Urinary bladder (tissue), 4 donors: ENCODE data around the gene DPP6. TPM values are rescaled to one million over a fixed set of nuclear protein-coding genes. Genes with fewer than 3 reads are reported as not detected.

ENCODE experiments used
- DNase-seq: peaks from one replicate; pipeline ENCODE4 v3.0.0-alpha.2; 2015; ENCODE audit errors: extremely low spot score
- H3K27ac ChIP-seq: one replicate; pipeline ENCODE4 v1.5.1; 2013; ENCODE audit warnings: low read depth, mild to moderate bottlenecking, moderate library complexity
- H3K36me3 ChIP-seq: one replicate; pipeline ENCODE4 v1.6.1; 2013; ENCODE audit warnings: mild to moderate bottlenecking, moderate library complexity; ENCODE audit not compliant: insufficient read depth
- H3K4me1 ChIP-seq: one replicate; pipeline ENCODE4 v1.6.1; 2013; ENCODE audit warnings: mild to moderate bottlenecking, moderate library complexity; ENCODE audit not compliant: insufficient read depth
- H3K4me3 ChIP-seq: one replicate; pipeline ENCODE4 v1.5.1; 2013; ENCODE audit warnings: low read depth, low read length
- WGBS: extraction: QIAGEN DNeasy Blood & Tissue Kit; methylation state at CpG from one replicate; pipeline ENCODE4 v1.1.7; 2013; 5-methylcytosine and 5-hydroxymethylcytosine counted together
- polyA plus RNA-seq: library from polyadenylated mRNA; stranded (reverse); fragments of 200-250 nt; gene quantifications from one replicate; pipeline ENCODE4 v1.2.3, GENCODE V29; 2013
- total RNA-seq: library from RNA; depleted of rRNA; stranded (reverse); fragments of >200 nt; gene quantifications from one replicate; pipeline ENCODE4 v1.2.3, GENCODE V29; 2014
- donor health status: healthy with polysubstance abuse.
- donor health status: healthy.

Gene DPP6
- total and polyA plus RNA-seq, 2 donors = 1.2 to 2.4 TPM

- Histone ChIP-seq H3K27ac (no peak overlapping the region), H3K4me3 (no peak overlapping the region), H3K4me1 (no peaks in the 10 kb centered on the region), H3K36me3 (no peaks in the 10 kb centered on the region)
- 70% methylated on average over 6 of the region's 6 CpGs for WGBS
- no peak for DNase-seq
Measured at GRCh38 chr7:154759989-154760388, 707.8 kb downstream of the DPP6 start.

- H3K4me1 ChIP-seq = no peaks in the 10 kb centered on the region
- H3K36me3 ChIP-seq = no peaks in the 10 kb centered on the region
- H3K4me3 ChIP-seq = no peak overlapping the region
- DNase-seq = no peak
- WGBS = 92% methylated on average over 1 of the region's 1 CpG
- H3K27ac ChIP-seq = no peak overlapping the region
Measured at GRCh38 chr7:154765118-154765517, 712.9 kb downstream of the DPP6 start.

- 73% methylated on average over 10 of the region's 10 CpGs for WGBS
- Histone ChIP-seq H3K4me1 (no peaks in the 10 kb centered on the region), H3K27ac (no peak overlapping the region), H3K36me3 (no peaks in the 10 kb centered on the region), H3K4me3 (no peak overlapping the region)
- no peak for DNase-seq
Measured at GRCh38 chr7:154767142-154767541, 714.9 kb downstream of the DPP6 start.

DNA sequence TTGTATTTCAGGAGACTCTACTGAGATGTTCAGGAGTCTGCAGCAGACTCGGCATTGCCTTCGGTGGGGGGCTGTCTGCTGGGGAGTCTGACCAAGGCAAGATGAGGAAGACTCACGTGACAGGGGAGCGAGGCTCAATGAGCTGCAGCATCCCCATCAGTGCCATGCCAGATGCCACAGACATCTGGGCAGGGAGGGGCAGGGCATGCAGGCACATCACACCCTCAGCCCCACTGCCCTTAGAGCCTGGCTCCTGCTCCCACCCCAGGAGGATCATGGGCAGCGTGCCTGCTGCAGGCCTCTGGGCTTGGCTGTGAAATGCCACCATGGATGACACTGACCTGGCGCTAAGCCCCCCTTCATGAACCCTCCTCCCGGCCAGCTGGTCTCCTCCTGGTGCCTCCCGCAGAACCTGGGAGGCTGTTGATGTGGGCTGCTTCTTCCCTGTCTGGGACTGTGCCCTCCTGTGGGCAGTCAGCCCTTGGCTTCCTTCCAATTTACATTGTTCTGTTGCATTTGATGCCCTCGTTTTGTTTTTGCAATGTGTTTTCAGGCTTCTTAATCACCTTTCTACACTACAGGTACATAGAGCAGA, 715.7 kb downstream of the DPP6 start:
- no peak overlapping the region for H3K4me3 ChIP-seq
- no peak overlapping the region for H3K27ac ChIP-seq
- H3K36me3 ChIP-seq = no peaks in the 10 kb centered on the region
- 81% methylated on average over 9 of the region's 9 CpGs for WGBS
- DNase-seq = no peak
- no peaks in the 10 kb centered on the region for H3K4me1 ChIP-seq

DNA sequence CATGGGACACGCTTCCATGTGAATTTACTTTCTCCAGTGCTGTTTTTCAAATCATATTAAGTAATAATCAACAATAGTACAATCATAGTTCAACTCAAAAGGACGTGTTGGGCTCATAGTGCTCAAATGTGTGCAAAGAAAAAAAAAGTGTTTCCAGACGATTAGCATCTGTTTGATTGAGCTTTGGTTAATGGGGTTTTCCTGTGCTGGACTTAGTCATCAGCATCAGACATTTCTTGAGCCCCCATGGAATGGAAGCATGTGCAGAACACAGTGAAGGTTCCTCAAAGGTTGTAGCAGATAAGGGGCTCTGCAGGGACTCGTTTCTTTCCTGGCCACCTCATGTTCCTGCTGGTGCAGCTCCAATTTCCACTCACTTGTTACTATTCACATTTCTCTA, 716.8 kb downstream of the DPP6 start:
- DNase-seq = no peak
- Histone ChIP-seq H3K36me3 (no peaks in the 10 kb centered on the region), H3K4me3 (no peak overlapping the region), H3K4me1 (no peaks in the 10 kb centered on the region), H3K27ac (no peak overlapping the region)
- 49% methylated on average over 4 of the region's 4 CpGs for WGBS

DNA sequence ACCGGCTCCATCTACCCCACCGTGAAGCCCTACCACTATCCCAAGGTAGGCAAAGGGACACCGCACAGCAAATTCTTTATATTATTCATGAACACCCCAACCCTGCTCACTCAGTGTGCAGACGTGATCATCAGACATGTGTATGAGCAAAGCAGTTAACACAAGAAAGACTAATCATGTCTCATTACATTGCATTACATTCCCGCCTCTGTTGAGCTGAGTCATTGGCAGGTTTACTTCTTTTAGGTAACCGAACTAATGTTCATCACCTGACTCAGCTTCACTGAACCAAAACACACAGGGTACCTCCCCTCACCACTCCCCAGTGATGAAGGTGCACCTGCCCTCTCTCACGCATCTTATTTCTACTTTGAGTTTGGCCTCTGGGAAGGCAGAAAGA, 717.3 kb downstream of the DPP6 start:
- WGBS = 92% methylated on average over 7 of the region's 7 CpGs
- DNase-seq = no peak
- H3K36me3 ChIP-seq = no peaks in the 10 kb centered on the region
- H3K4me3 ChIP-seq = no peak overlapping the region
- H3K4me1 ChIP-seq = no peaks in the 10 kb centered on the region
- no peak overlapping the region for H3K27ac ChIP-seq

DNA sequence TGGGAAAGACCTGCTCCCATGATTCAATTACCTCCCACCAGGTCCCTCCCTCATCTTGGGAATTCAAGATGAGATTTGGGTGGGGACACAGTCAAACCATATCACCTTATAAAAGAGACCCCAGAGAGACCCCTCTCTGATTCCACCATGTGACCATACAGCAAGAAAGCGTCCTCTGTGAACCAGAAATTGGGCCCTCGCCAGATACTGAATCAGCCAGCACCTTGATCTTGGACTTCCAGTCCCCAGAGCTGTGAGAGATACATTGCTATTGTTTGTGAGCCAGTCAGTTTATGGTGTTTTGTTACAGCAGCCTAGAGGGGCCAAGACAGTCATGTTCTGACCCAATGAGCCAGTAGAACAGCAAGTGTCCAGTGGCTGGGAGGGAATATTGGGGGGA, 718.2 kb downstream of the DPP6 start:
- no peaks in the 10 kb centered on the region for H3K36me3 ChIP-seq
- H3K27ac ChIP-seq = no peak overlapping the region
- no peak overlapping the region for H3K4me3 ChIP-seq
- H3K4me1 ChIP-seq = no peaks in the 10 kb centered on the region
- WGBS = 82% methylated on average over 2 of the region's 2 CpGs
- DNase-seq = no peak

DNA sequence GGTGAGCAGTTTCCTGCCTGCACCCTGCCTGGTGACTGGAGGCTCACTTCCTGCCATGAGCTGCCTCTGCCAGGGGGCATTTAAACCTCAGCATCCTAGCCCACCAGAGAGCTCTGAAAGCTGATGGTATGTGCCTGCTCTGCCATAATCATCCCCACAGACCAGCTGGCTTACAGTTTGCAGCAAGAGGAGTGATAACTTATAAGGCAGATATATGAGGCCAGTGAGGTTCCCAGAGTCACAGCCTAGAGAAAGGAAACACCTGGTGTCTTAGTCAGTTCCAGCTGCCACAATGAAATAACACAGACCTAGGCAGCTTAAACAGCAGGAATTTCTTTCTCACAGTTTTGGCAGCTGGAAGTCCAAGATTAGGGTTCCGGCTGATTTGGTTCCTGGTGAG, 718.8 kb downstream of the DPP6 start:
- Histone ChIP-seq H3K4me1 (no peaks in the 10 kb centered on the region), H3K4me3 (no peak overlapping the region), H3K27ac (no peak overlapping the region), H3K36me3 (no peaks in the 10 kb centered on the region)
- DNase-seq = no peak
- 38% methylated on average over 1 of the region's 1 CpG for WGBS

DNA sequence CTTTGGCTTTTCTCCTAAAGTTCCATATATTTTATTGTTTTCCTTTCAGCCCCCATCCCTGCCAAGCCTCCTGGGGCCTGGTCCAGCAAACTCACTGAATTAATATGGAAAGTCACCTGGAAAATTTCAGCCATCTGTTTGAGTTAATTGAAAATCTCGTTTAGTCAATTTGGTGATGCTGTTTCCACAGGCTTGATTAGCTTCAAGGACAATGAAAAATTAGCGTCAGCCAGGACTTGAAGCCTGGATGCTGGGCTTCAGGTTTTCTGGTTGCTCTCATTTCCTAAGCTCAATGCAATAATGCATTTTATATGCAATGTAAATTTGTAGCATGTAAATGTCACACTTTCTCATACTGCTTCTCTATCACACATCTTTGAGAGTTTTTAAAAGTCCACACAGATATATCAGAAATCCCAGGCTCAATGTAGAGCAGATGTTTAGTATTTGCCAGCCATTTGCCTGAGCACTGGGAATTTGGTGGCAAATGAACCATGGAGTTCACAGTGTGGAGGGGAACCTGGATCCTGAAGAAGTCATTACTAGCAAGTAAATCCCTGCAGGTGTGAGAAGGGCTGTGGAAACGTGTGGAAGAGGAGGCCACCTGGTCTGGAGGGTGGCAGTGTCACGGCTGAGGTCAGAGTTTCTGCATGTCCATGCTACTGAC, 722.2 kb downstream of the DPP6 start:
- DNase-seq = no peak
- H3K27ac ChIP-seq = no peak overlapping the region
- 63% methylated on average over 4 of the region's 4 CpGs for WGBS
- no peaks in the 10 kb centered on the region for H3K36me3 ChIP-seq
- H3K4me1 ChIP-seq = no peaks in the 10 kb centered on the region
- H3K4me3 ChIP-seq = no peak overlapping the region

- DNase-seq = no peak
- no peak overlapping the region for H3K27ac ChIP-seq
- H3K36me3 ChIP-seq = no peaks in the 10 kb centered on the region
- no peak overlapping the region for H3K4me3 ChIP-seq
- 89% methylated on average over 8 of the region's 8 CpGs for WGBS
- no peaks in the 10 kb centered on the region for H3K4me1 ChIP-seq
Measured at GRCh38 chr7:154775681-154776080, 723.5 kb downstream of the DPP6 start.

DNA sequence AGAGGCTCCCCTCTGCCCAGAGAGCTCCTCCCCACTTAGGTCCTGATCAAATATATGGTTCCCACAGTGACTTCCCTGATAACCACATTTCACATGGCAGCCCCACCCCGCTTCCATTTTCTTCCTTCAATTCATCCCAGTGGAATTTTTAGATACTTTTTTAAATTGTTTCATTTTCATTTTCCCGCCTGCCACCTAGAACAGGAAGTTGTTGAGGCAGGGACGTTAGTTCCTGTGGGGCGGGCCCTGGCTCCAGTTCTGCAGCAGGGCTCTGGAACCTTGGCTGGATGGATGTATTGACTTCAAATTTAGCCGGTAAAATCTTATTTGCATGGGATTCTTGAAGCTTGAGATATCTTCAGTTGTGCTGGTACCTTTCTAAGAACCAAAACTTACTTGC, 724.2 kb downstream of the DPP6 start:
- Histone ChIP-seq H3K4me1 (no peaks in the 10 kb centered on the region), H3K27ac (no peak overlapping the region), H3K36me3 (no peaks in the 10 kb centered on the region), H3K4me3 (no peak overlapping the region)
- WGBS = 67% methylated on average over 5 of the region's 5 CpGs
- no peak for DNase-seq

- Histone ChIP-seq H3K4me1 (no peaks in the 10 kb centered on the region), H3K4me3 (no peak overlapping the region), H3K27ac (no peak overlapping the region), H3K36me3 (no peaks in the 10 kb centered on the region)
- WGBS = 66% methylated on average over 5 of the region's 5 CpGs
- DNase-seq = no peak
Measured at GRCh38 chr7:154777023-154777422, 724.8 kb downstream of the DPP6 start.

DNA sequence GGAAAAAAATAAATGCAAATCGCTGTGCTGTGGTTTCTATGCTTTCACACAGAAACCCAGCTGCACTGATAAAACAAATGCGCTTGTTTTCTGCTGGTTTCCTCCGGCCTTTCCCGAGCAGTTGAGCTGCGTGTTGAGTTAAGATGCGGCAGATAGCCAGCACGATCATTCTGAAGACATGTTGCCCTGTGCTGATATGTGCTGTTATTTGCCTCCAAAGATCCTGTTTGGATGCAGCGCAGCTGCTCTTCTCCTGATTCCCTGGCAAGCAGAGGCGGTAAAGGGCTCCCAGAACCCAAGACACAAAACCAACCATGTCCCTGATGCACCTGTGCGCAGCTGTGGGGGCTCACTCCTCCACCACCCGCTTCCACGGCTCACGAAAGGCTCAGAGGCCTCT, 725.3 kb downstream of the DPP6 start:
- Histone ChIP-seq H3K4me3 (no peak overlapping the region), H3K36me3 (no peaks in the 10 kb centered on the region), H3K4me1 (no peaks in the 10 kb centered on the region), H3K27ac (no peak overlapping the region)
- no peak for DNase-seq
- WGBS = 80% methylated on average over 13 of the region's 13 CpGs

DNA sequence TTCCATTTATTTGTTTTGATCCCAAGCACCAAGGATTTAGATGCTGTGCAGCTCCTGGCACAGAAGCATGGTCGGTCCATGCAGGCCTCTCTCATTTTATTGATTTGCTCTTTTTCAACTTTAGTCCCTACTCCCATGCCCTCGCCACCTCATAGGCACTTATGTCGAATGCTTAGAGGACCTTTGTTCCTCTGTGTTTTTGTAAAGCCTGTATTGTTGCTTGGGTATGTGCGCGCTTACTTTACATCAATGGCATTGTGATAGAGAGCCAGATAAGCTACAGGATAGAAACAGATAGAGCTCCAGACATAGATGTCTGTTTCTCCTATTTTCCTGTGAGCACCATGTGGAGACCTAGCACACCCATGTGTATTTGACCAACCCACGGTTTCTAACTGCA, 725.7 kb downstream of the DPP6 start:
- H3K4me3 ChIP-seq = no peak overlapping the region
- no peaks in the 10 kb centered on the region for H3K36me3 ChIP-seq
- no peak overlapping the region for H3K27ac ChIP-seq
- no peaks in the 10 kb centered on the region for H3K4me1 ChIP-seq
- 81% methylated on average over 6 of the region's 6 CpGs for WGBS
- no peak for DNase-seq
